HG02610 (cell line): Measurements from ENCODE around the gene MCRIP2.

Source experiments
- ATAC-seq: cut with Tn5 transposase; IDR thresholded peaks from one replicate; pipeline ENCODE4 v1.9.1; 2021; ENCODE audit warnings: mild to moderate bottlenecking, moderate library complexity; ENCODE audit not compliant: unreplicated experiment

MCRIP2 gene

DNA sequence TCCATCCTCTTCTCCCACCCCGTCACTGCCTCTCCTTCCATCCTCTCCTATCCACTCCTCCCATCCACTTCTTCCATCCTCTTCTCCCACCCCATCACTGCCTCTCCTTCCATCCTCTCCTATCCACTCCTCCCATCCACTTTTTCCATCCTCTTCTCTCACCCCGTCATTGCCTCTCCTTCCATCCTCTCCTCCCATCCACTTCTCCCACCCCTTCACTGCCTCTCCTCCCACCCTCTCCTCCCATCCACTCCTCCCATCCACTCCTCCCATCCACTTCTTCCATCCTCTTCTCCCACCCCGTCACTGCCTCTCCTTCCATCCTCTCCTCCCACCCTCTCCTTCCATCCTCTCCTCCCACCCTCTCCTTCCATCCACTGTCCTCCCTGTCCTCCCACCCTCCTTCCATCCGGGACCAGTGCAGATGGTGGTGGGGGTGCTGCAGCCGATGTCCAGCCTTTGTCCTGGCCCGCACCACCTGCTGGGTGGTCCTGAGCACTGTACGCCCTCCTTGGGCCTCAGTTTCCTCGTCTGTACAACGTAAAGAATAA lies 9.7 kb upstream of the MCRIP2 start:
- no peak for ATAC-seq

GRCh38 chr16:632486-633335 lies 8.9 kb upstream of the MCRIP2 start:
- no peak for ATAC-seq

GRCh38 chr16:633336-634050 lies 8.1 kb upstream of the MCRIP2 start:
- ATAC-seq, result no peak

DNA sequence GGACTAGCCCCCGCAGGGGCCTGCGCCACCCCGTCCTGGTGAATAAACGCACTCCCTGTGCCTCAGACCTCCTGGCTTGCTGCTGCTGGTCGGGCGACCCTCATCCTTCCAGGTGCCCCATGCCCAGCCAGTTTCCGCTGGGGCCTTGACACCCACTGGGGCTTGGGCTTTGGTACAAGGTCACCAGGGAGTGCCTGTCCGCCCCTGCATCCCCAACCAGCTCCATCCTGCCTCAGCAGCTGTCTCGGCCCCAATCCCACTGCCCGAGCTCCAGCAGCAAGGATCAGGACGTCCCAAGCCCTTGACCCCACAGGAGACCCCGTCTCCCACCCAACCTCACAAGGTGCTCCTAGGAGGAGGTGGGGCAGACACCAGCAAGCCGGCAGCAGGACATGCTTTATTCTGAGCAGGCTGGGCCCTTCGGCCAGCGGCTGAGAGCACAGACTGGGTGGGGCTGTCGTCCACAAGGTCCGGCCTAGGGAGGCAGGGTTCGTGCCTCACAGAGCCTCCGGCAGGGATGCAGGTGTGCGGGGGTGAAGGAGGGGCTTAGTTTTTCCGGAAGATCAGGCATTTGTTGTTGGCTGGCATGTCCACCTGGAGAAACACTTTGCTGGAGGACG lies 7.5 kb upstream of the MCRIP2 start:
- no peak for ATAC-seq

DNA sequence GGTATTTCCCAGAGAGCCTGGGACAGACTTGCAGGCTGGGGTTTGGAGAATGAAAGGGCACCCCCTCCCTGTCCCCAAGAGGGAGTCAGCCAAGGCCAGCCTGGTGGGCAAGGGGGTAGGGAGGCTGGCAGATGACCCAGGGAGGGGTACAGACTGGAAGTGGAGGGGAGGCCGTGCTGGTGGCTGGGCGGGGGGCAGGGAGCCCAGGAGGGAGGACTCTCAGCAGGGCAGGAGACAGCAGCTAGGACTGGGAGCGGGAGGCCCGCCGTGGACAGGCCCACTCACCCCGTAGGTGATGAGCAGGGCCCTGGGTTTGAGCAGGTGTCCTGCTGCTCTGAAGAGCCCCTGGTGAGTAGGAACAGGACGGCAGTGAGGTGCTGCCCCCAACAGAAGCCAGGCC lies 6.6 kb upstream of the MCRIP2 start:
- ATAC-seq, result no peak

DNA sequence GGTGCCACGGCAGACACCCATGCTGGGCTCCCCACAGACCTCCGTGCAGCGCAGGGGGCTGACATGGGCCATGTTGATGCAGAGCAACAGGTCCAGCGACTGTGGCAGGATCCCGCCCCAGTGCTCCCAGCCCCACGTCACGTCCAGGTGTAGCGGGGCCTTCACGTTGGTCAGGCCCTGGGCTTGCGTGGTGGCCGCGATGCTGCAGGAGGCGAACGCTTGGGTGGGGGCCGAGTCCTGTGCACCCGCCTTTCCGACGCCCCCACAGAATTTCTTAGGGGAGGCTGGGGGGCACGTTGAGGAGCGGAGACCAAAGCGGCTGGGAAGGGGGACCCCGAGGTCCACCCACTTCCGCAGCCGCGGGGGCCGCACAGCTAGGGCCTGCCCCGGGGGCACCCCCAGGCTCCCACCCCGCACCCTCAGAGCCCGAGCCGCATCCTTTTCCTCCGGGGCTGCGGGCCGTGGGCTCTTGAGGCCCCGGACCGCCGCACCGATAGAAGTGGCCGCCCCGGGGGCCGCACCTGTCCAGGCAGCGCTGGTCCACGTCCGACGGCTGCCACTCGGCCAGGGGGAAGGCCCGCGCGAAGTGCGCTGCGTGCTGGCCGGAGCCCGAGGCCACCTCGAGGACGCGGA lies 5.9 kb upstream of the MCRIP2 start:
- ATAC-seq, result peak; percentile 6

GRCh38 chr16:636206-637080 lies 5.2 kb upstream of the MCRIP2 start, which contains the start of gene METTL26:
TSS of gene METTL26 (minus strand) at chr16:636305. CDS start at chr16:636290, 15 bp downstream.
- ATAC-seq, result peak; percentile 60

DNA sequence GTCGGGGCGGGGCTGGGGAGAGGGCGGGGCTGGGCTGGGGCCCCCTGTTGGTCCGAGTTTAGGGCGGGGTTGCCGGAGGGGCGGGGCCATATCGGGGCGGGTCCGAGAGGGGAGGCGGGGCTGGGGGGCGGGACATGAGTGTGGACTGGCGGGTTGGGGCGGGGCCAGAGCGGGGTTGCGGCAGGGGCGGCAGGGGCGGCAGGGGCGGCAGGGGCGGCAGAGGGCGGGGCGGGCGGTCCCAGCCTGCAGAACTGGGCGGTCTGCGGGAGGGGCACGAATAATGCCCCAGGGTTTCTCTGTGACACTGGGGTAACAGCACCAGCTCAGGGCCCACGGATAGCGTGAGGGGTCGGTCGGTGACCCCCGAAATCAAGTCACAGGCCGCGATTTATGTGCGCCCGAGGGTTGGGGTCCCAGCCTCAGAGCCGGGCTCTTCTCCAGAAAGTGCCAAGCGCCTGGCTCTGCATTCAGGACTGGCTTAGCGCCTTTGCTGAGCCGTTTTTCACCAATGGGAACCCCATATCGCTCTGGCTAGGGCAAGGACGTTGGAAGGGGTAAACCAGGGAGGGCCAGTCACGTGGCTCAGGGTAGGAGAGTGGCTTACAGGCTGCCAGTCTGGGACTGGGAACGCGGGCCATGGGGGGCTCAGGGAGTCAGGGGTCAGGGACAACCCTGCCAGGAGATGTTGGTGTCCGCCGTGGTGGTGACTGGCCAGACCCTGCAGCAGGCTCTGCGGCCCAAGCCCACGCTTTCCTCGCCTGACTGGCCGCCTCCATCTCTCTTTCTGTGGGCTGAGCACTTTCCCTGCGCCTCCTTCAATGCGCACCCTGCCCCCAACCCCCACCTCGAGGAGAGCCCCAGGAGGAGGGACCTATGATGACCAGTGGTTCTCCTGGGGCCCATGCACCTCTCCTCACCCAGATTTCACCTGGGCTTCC lies 4.3 kb upstream of the MCRIP2 start:
- ATAC-seq, result peak; percentile 0

DNA sequence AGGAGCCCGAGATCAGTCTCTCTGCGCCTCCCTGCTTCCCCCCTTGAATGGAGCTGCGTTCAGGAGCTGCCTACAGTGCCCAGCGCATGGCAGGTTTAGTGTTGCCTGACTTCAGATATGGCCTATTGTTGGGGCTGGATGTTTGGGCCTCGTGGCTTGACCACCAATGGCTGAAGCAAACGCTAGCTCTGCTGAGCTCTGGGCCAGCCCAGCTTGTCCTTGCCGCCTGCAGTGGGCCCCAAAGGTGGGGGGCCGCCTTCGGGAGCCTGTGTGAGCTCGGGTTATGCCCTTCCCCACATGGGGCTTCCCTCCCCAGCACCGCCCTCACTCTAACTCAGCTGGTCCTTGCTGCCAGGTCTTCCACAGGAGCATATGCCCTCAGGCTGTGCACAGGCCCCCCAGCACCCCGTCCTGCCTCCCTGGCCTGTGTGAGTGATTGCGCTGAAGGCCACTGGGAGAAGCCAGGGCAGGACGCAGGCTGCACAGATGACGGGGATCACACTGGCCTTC lies 3.5 kb upstream of the MCRIP2 start:
- ATAC-seq, result no peak

- ATAC-seq, result no peak
Measured at GRCh38 chr16:638836-639235, 2.8 kb upstream of the MCRIP2 start.

DNA sequence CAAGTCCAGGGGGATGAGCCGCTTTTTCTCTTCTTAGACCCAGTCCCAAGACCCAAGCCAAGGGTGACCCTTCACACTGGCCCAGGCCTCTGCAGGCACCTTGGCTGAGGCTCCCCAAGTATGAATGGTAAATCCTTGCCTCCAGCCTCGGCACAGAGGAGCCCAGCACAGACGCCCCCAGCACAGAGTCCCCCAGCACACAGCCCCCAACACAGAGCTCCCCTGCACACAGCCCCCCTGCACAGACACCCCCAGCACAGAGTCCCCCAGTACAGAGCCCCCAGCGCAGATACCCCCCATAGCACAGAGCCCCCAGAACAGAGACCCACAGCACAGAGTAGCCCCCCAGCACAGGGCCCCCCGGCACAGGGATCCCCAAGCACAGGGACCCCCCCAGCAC lies 1.0 kb upstream of the MCRIP2 start:
- no peak for ATAC-seq

- peak; percentile 27 for ATAC-seq
Measured at GRCh38 chr16:642189-643049, 791 bp downstream of the MCRIP2 start.

- no peak for ATAC-seq
Measured at GRCh38 chr16:643050-643368, 1.4 kb downstream of the MCRIP2 start.

GRCh38 chr16:644556-644955 lies 2.9 kb downstream of the MCRIP2 start:
- ATAC-seq, result no peak

DNA sequence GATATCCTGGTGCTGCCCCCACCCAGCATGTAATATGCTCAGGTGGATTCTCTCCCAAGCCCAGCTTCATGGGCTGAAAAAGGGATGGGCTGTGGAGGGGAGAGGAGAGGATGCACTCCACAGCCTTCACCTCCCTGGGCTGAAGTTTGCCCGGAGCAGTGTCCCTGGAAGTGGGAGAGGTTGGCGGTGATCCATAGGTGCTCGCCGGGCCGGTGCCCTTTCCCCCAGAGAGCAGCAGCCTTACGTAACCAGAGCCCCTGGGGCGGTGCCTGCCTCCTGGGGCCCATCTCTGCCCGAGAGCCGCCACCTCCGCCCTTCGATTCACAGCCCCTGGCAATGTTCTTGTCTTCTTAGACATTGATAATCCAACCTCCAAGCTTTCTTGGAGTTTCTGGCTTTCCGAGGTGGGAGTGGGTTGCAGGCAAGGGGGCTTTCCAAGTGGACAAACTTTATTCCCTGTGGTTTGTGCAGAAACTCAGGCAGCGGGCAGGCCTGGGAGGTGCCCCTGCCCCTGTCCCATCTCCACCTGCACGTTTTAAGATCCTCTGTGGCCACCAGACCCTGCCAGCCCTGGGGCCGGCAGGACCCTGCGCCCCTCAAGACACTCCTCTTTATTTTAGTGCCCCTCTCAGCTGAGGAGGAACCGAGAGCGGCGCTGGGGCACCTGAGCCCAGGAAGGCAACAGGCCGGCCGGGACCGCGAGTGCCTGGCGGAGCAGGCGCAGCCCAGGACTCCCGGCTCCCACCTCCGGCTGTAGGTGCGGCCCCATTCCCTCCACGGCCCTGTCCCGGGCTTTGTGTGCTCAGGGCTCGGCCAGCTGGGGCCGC lies 4.4 kb downstream of the MCRIP2 start:
- ATAC-seq, result no peak

DNA sequence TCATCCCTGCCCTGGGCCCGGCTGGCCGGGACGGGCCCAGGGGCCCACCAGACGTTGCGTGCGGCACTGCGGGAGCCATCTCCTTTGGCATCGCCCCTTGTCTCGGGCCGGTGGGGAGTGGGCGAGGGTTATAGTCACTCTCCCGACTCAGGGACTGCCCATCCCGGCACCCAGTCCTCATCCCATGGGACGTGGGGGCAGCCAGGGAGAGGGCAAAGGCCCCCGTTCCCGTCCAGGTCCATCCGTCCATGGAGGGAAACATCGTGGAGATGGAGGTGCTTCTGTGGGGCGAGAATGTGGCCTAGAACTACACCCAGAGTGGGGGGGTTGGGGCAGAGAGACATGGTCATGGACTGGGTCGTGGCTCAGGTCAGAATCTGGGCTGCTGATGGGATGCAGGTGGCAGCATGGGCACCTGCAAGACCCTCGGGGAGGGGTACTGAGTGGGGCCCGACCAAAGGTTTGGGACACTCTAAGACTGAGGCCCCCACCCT lies 5.1 kb downstream of the MCRIP2 start:
- no peak for ATAC-seq
